Measurements from ENCODE around the gene PTPRCAP. TPM values are rescaled to one million over a fixed set of nuclear protein-coding genes. Genes with fewer than 3 reads are reported as not detected.

Gene PTPRCAP
- total and polyA plus RNA-seq, 5 experiments from 2014 or later: 212 to 717 (median 647) TPM

DNA sequence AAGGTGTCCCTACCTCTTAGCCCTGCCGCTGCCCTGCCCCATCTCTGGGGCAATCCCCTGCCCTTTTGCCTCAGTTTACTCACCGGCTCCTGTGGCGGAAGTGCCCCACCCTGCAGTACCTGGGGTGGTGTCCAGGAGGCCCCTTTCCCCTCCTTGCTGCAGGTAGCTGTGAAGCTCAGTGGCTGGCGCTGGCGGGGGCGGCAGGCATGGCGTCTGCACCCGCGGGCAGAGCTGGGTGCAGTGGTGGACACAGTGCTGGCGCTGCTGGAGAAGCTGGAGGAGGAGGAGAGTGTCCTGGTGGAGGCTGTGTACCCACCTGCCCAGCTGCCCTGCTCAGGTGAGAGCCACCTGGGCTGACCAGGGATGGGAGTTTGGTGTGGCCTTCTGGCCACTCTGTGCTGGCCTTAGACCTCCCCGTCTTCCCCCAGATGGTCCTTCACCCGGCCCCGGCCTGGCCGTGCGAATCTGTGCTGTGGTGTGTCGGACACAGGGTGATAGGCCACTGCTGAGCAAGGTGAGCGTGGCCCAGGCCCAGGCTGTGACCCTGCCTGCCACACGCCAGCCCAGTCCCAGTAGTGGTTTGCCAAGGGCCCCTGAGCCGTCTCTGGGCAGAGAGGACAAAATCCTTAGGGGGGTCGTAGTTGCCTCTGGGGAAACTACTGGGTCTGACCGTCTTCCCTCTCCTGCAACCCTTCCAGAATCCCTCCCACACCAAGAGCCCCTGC, 18.0 kb downstream of the PTPRCAP start:
- peaks cover 21 to 68% (median 61%) of the 10 kb centered on the region in 4 donors for H3K4me1 Mint-ChIP-seq
- peaks cover 0 to 3% (median 0%) of the 10 kb centered on the region in 3 donors for H3K36me3 Mint-ChIP-seq
- DNase-seq (no peak), ATAC-seq (no peak)
- peak overlapping the region; percentile 86 to 100 (median 94) for H3K27ac Mint-ChIP-seq
- H3K9me3 Mint-ChIP-seq: no peaks in the 10 kb centered on the region
- POLR2A ChIA-PET: interaction anchor here (0.7 to 31.8 kb wide), 20 partner anchors 7 to 149 kb away, joined by 3 to 2390 read pairs (median 8); partner anchors contain the start of genes AIP, ANKRD13D, CLCF1 and CORO1B
- H3K4me3 Mint-ChIP-seq: peak overlapping the region; percentile 76 to 94 (median 86)
- no peaks in the 10 kb centered on the region for H3K27me3 Mint-ChIP-seq

DNA sequence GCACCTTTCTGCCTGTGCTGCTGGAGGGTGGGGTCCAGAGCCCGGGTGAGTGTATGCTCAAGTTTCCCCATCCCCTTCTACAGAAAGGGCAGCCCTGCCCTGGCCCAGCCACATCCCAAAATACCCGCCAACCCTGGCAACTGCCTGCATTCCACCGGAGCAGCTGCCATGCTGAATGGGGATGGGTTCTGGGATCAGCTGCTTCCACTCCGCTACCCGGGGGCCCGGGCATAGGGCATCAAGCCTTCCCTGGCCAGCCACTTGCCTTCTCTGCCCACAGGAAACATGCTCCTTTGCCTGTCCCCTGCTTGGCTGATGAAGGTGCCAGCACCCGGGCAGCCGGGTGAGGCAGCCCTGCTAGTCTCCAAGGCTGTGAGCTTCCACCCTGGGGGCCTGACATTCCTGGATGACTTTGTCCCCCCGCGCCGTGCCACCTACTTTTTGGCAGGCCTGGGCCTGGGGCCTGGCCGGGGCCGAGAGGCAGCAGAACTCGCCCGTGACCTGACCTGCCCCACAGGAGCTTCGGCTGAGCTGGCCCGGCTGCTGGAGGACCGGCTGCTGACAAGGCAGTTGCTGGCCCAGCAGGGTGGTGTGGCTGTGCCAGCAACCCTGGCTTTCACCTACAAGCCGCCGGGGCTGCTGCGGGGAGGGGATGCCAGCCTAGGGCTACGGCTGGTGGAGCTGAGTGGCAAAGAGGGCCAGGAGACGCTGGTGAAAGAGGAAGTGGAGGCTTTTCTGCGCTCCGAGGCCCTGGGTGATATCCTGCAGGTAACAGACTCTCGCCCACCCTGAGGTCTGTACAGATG, 18.8 kb downstream of the PTPRCAP start:
- DNase-seq (peak in 7 of 10 donors; percentile 49 to 83 (median 65)), ATAC-seq (peak; percentile 12 to 19)
- Mint-ChIP-seq H3K27me3 (no peaks in the 10 kb centered on the region), H3K4me1 (peaks cover 21 to 72% (median 64%) of the 10 kb centered on the region in 4 donors), H3K27ac (peak overlapping the region; percentile 86 to 100 (median 94)), H3K36me3 (peaks cover 0 to 2% (median 0%) of the 10 kb centered on the region in 3 donors), H3K9me3 (no peaks in the 10 kb centered on the region), H3K4me3 (peak overlapping the region; percentile 76 to 94 (median 86))
- POLR2A ChIA-PET: interaction anchor here (0.9 to 31.8 kb wide), 24 partner anchors 7 to 802 kb away, joined by 3 to 2390 read pairs (median 6); partner anchors contain the start of genes AIP, ANKRD13D, CLCF1 and CORO1B

DNA sequence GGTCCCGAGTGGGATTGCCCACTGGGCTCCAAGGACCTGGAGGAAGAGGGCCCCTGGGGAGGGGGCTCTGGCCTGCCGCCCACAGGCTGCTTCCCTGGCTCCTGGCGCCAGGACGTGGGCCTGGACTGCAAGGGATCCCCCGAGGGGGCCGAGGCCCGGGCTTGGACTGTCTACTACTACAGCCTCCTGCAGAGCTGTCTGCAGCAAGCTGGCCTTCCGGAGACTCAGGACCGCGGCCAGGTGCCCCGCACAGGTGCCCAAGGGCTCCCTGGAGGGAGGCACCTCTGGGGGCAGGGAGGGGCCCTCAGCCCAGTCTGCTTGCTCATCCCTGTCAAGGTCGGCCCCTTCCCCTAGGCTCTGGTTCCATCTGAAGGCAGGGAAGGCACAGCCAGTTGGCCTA, 20.1 kb downstream of the PTPRCAP start:
- H3K27me3 Mint-ChIP-seq: no peaks in the 10 kb centered on the region
- DNase-seq (no peak), ATAC-seq (no peak)
- peak overlapping the region; percentile 76 to 95 (median 89) for H3K4me3 Mint-ChIP-seq
- POLR2A ChIA-PET: interaction anchor here (0.8 to 31.8 kb wide), 18 partner anchors 15 to 801 kb away, joined by 3 to 2390 read pairs (median 6); partner anchors contain the start of genes AIP, CLCF1, CORO1B and PITPNM1
- peaks cover 0 to 2% (median 0%) of the 10 kb centered on the region in 3 donors for H3K36me3 Mint-ChIP-seq
- H3K9me3 Mint-ChIP-seq: no peaks in the 10 kb centered on the region
- H3K27ac Mint-ChIP-seq: peak overlapping the region; percentile 86 to 100 (median 95)
- H3K4me1 Mint-ChIP-seq: peaks cover 26 to 78% (median 67%) of the 10 kb centered on the region in 4 donors

DNA sequence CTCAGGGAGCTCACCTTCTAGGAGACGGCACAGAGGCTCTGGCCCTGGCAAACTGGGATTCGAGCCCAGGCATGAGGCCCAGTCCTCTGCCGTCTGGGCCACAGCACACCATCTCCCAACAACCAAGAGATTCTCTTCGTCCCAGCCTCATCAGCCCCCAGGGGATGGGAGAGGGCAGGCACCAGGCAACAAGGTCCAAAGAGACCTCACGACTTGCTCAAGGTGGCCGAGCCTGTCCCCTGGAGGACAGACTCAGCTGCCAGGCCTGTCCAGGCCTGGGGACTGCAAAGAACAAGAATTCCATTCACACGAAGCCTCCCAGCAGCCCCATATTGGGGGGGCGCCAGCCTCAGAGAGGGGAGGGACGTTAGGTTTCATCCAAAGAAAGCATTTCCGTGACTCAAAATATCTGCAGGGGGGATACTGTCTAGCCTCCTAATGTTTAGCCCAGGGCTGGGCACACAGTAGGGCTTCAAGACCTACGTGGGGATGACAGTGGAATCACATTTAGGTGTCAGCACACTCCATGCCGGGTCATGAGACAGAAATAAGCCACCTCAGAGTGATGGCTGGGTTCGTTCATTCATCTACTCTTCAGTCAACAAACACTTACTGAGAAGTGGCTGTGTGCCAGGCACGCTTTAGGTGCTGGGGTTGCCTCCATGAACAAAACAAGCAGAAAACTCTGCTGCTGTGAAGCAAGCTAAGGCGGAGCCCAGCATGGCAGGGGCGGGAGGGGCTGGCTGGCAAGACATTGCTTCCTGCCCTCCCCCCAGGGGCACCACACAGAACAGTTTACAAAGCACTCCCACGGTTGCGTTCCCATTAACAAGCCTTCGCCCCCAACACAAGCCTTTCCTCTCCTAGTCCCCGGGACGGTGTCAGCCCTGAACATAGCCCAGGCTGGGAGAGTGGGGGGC, 20.8 kb downstream of the PTPRCAP start:
- POLR2A ChIA-PET: interaction anchor here (0.9 to 31.8 kb wide), 14 partner anchors 16 to 91 kb away, joined by 3 to 2390 read pairs (median 24); partner anchors contain the start of genes AIP, CORO1B, PITPNM1 and POLD4
- H3K27ac Mint-ChIP-seq: peak overlapping the region; percentile 83 to 100 (median 98)
- DNase-seq (peak; percentile 80 to 96 (median 89)), ATAC-seq (peak; percentile 61 to 68)
- H3K4me3 Mint-ChIP-seq: peak overlapping the region; percentile 76 to 96 (median 92)
- H3K9me3 Mint-ChIP-seq: no peaks in the 10 kb centered on the region
- H3K4me1 Mint-ChIP-seq: peaks cover 30 to 83% (median 74%) of the 10 kb centered on the region in 4 donors
- H3K27me3 Mint-ChIP-seq: no peaks in the 10 kb centered on the region
- peaks cover 0 to 2% (median 0%) of the 10 kb centered on the region in 3 donors for H3K36me3 Mint-ChIP-seq

DNA sequence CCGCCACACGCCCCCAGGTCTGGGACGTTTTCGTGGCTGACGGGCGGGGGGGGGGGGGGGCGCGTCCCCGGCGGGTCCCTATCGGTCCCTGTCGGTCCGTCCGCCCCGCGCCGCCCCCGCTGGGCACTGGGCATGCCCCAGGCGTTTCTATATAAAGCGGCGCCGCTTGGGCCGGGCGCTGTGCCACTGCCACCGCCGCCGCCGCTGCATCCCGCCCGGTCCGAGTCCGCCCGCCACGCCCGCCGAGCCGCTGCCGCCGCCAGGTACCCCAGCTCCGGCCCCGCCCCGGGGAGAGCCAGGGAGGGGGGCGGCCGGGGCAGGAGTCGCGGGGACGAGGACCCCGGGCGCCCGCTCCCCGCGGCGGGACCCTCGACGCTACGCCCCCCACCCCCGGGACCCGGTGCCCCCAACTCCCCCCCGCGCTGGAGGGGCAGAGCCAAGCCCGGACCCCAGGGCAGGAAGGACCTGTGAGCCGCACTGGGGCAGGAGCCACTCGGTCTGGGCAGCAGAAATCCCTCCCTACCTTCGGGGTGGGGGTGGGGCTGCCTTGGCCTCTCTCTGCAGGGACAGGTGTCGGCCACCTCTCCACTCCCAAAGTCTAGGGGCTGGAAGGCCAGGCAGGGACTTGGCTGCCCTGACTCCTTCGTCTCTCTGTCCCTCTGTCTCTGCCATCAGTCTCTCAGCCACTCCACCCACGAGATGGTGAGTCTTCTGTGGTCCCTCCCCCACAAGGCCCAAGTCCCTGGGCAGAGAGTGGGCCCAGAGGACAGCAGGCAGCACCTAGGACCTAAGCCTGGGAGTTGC, 21.8 kb downstream of the PTPRCAP start, which contains the start of gene CARNS1:
Gene CARNS1 (plus strand): TSS at position 178 of the 804 bp plus-strand sequence. CDS start 522 bp downstream, at position 700.
- Mint-ChIP-seq H3K27ac (peak within 1 kb of the TSS; percentile 83 to 100 (median 98)), H3K4me1 (peaks cover 34 to 87% (median 78%) of the 10 kb centered on the region in 4 donors), H3K9me3 (no peaks in the 10 kb centered on the region), H3K36me3 (no peaks in the 10 kb centered on the region), H3K27me3 (no peaks in the 10 kb centered on the region), H3K4me3 (peak within 1 kb of the TSS; percentile 84 to 96 (median 93))
- ATAC-seq (no peak), DNase-seq (no peak)
- POLR2A ChIA-PET: interaction anchor here (1.5 to 31.8 kb wide), 8 partner anchors 16 to 69 kb away, joined by 3 to 2390 read pairs (median 74); partner anchors contain the start of genes AIP, CORO1B, POLD4 and PPP1CA

DNA sequence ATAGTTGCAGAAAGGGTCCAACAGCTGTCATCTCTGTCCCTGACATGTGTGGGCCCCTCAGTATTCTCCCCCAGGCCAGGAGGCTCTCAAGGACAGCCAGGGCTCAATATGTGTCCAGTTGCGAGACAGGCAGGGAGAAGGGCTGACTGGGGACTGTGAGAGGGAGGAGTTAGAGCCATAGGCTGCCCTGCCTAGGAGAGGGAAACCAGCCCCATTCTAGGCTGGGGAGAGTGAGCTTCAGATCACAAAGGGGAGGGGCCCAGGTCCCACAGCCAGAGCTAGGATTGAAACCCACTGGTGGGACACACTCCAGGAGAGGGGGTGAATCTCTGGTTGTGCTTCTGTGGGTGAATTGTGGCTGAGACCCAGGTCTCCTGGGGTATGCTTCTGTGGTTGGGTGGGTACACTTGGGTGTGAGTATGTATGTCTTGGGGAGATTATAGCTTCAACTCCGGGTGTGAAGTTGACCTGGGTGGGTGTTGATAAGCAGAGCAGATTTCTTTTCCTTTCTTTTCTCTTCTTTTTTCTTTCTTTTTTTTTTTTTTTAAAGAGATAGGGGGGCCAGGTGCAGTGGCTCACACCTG, 24.1 kb downstream of the PTPRCAP start:
- DNase-seq (peak in 1 of 10 donors; percentile 29), ATAC-seq (no peak)
- H3K27ac Mint-ChIP-seq: peak overlapping the region; percentile 76 to 95 (median 88)
- H3K4me3 Mint-ChIP-seq: peak overlapping the region; percentile 32 to 96 (median 62)
- H3K27me3 Mint-ChIP-seq: no peaks in the 10 kb centered on the region
- peaks cover 41 to 91% (median 85%) of the 10 kb centered on the region in 4 donors for H3K4me1 Mint-ChIP-seq
- no peaks in the 10 kb centered on the region for H3K9me3 Mint-ChIP-seq
- POLR2A ChIA-PET: interaction anchor here (0.6 to 31.8 kb wide), 21 partner anchors 7 to 141 kb away, joined by 3 to 2390 read pairs (median 7); partner anchors contain the start of genes AIP, CDK2AP2, CORO1B and PITPNM1
- H3K36me3 Mint-ChIP-seq: peaks cover 0 to 6% (median 0%) of the 10 kb centered on the region in 3 donors

DNA sequence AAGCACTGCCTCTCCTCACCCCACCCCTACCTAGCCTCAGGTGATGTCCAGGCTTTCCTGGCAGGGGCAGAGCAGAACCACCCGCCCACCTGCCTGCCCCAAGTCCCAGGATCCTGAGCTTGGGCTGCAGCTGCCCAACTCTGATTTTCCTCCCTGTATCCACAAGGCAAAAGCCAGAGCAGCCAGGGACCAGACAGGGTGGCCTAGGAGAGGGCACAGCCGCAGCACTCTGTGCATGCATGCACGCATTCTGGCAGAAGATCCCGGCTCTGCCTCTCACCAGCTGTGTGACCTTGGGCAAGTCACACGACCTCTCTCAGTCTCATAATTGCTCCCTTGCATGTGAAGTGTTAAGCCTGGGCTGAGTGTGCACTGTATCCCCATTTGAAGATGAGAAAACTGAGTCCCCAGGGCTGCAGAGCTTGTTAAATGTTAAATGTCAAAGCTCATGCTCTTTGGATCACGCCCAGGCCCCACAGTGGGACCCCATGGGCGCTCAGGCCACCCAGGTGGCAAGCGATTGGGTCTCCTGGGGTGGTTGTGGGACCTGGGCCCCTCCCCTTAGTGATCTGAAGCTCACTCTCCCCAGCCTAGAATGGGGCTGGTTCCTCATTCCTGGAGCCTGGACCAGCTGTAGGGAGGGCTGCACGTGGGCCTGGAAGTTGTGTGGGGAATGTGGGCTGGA, 24.8 kb downstream of the PTPRCAP start:
- Mint-ChIP-seq H3K27ac (peak overlapping the region in 9 of 10 donors; percentile 75 to 98 (median 89)), H3K4me3 (peak overlapping the region in 7 of 10 donors; percentile 48 to 98 (median 89)), H3K27me3 (no peaks in the 10 kb centered on the region), H3K36me3 (peaks cover 0 to 6% (median 2%) of the 10 kb centered on the region in 3 donors), H3K4me1 (peaks cover 43 to 91% (median 85%) of the 10 kb centered on the region in 4 donors), H3K9me3 (no peaks in the 10 kb centered on the region)
- no peak for DNase-seq
- no peak for ATAC-seq
- POLR2A ChIA-PET: interaction anchor here (0.6 to 31.8 kb wide), 20 partner anchors 8 to 141 kb away, joined by 3 to 2390 read pairs (median 8); partner anchors contain the start of genes AIP, CDK2AP2, CORO1B and POLD4

DNA sequence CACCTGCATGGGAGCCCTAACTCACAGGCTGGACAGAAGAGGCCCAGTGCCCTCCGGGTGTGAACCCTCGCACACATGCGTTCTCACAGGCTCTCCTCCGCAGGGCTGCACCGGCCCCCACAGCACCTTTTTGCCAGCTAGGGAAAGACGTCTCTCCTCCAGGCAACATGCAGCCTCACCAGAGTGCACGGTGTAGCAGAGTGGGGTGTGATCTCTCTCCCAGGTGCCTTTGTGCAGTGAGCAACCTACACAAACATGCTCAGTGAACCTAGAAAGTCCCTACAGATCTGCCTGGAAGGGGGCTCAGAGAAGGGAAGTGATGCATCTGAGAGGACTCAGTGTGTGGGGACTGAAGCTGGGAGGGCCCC, 25.7 kb downstream of the PTPRCAP start:
- H3K4me1 Mint-ChIP-seq: peaks cover 48 to 92% (median 86%) of the 10 kb centered on the region in 4 donors
- no peaks in the 10 kb centered on the region for H3K27me3 Mint-ChIP-seq
- peaks cover 4 to 14% (median 10%) of the 10 kb centered on the region in 3 donors for H3K36me3 Mint-ChIP-seq
- no peak for ATAC-seq
- no peak for DNase-seq
- peak overlapping the region in 9 of 10 donors; percentile 25 to 98 (median 85) for H3K4me3 Mint-ChIP-seq
- H3K27ac Mint-ChIP-seq: peak overlapping the region in 9 of 10 donors; percentile 61 to 98 (median 89)
- H3K9me3 Mint-ChIP-seq: no peaks in the 10 kb centered on the region
- POLR2A ChIA-PET: interaction anchor here (0.9 to 31.8 kb wide), 20 partner anchors 9 to 141 kb away, joined by 3 to 2390 read pairs (median 6); partner anchors contain the start of genes AIP, CDK2AP2, CORO1B and PITPNM1

DNA sequence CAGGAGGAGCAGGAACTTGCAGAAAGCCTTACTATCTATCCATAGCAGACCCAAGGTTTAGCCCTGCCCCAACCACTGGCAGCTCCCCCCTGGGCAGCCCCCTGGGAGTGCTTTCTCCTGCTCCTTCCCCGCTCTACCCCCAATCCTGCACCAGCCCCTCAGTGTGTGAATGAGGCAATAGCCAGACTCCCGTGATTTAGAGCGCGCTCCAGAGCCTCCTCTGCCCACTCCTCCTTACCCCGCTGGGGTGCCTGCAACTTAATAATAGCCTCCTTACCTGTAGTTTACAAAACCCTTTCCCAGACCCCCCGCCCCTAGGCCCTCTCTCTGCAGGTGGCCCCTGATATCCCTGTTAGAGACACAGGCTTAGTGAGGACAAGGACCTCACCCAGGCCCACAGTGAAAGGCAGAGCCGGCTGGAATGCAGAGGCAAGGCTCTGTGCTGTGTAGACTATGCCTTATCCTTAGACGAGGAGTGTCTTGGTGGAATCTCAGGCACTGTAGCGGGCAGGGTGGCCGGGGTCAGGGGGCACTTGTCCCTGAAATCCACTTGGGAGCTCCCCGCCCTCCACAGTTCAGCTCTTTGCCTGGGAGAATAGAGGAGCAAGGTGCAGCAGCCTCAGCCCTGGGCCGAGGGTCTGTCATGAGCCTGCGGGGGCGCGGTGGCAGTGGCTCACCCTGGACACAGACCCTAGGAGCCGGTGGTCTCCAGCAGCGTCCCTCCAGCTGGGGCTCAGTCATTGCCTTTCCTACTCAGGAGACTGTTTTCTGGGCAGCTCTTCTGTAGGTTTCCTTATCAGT, 26.3 kb downstream of the PTPRCAP start:
- H3K36me3 Mint-ChIP-seq: peaks cover 4 to 20% (median 10%) of the 10 kb centered on the region in 3 donors
- peak overlapping the region; percentile 25 to 98 (median 76) for H3K4me3 Mint-ChIP-seq
- peaks cover 45 to 92% (median 86%) of the 10 kb centered on the region in 4 donors for H3K4me1 Mint-ChIP-seq
- H3K27ac Mint-ChIP-seq: peak overlapping the region; percentile 79 to 98 (median 90)
- POLR2A ChIA-PET: interaction anchor here (0.9 to 31.8 kb wide), 17 partner anchors 9 to 140 kb away, joined by 3 to 2390 read pairs (median 9); partner anchors contain the start of genes AIP, CORO1B, PITPNM1 and POLD4
- no peak for ATAC-seq
- DNase-seq: no peak
- H3K9me3 Mint-ChIP-seq: no peaks in the 10 kb centered on the region
- H3K27me3 Mint-ChIP-seq: no peaks in the 10 kb centered on the region
